SK-N-SH (cell line): ENCODE results near the gene FAM20A. TPM values are rescaled to one million over a fixed set of nuclear protein-coding genes. Genes with fewer than 3 reads are reported as not detected.

Experiments
- CTCF ChIA-PET: fragments of 300-600, 350-600 bp; formaldehyde crosslinking; extraction: SDS; loops from one replicate; lab custom pipeline; 2021; lab: Yijun Ruan, JAX
- POLR2A ChIA-PET: fragments of 350-600 bp; sonication (Branson Sonifier 250); formaldehyde crosslinking; extraction: SDS; loops from one replicate; lab custom pipeline; 2020; ENCODE audit warnings: antibody characterized with exemption, inconsistent platforms; lab: Yijun Ruan, JAX
- DNase-seq: peaks from one replicate; pipeline ENCODE4 v3.0.0; 2012
- H2AFZ ChIP-seq: fragments of 200-600 bp; sonication (generic); 2 replicates; pipeline ENCODE4 v1.8.1; 2016; ENCODE audit warnings: antibody characterized with exemption, mild to moderate bottlenecking, low read depth
- H3F3A ChIP-seq: fragments of 200-600 bp; sonication (generic); replicated peaks from 2 replicates; pipeline ENCODE3; 2016; ENCODE audit warnings: antibody characterized with exemption, mild to moderate bottlenecking; ENCODE audit not compliant: insufficient read depth
- H3K27ac ChIP-seq, 2 experiments: fragments of 200-500 bp in 1 of 2; fragments of 200-600 bp in 1 of 2; sonication (Bioruptor generic) in 1 of 2; sonication (generic), shearing (Covaris generic) in 1 of 2; 2 replicates each; pipeline versions ENCODE4 v1.5.1 to v1.6.1; 2014 to 2016; ENCODE audit warnings: low read depth in 2 of 2, inconsistent platforms in 1 of 2, low read length in 1 of 2, mild to moderate bottlenecking in 1 of 2, mixed read lengths in 1 of 2
- H3K27me3 ChIP-seq: fragments of 200-600 bp; sonication (generic), shearing (Covaris generic); 2 replicates; pipeline ENCODE4 v1.6.1; 2016; ENCODE audit warnings: mixed run types; ENCODE audit not compliant: insufficient read depth
- H3K36me3 ChIP-seq, 2 experiments: fragments of 200-500 bp in 1 of 2; fragments of 200-600 bp in 1 of 2; sonication (Bioruptor generic) in 1 of 2; sonication (generic) in 1 of 2; replicated peaks in 1 of 2; 2 replicates each; pipeline versions ENCODE3 to v1.5.1; 2014 to 2016; ENCODE audit warnings: low read length in 1 of 2, mild to moderate bottlenecking in 1 of 2; ENCODE audit not compliant: insufficient read depth in 2 of 2, control insufficient read depth in 1 of 2
- H3K4me1 ChIP-seq, 2 experiments: fragments of 200-500 bp in 1 of 2; fragments of 200-600 bp in 1 of 2; sonication (Bioruptor generic) in 1 of 2; sonication (generic), shearing (Covaris generic) in 1 of 2; 2 replicates each; pipeline versions ENCODE4 v1.5.1 to v1.6.1; 2014 to 2016; ENCODE audit warnings: low read depth in 1 of 2, low read length in 1 of 2, mixed run types in 1 of 2; ENCODE audit not compliant: insufficient read depth in 2 of 2, control insufficient read depth in 1 of 2
- H3K4me2 ChIP-seq: fragments of 200-600 bp; sonication (generic), shearing (Covaris generic); 2 replicates; pipeline ENCODE4 v1.6.1; 2017; ENCODE audit warnings: mixed run types
- H3K4me3 ChIP-seq, 2 experiments: fragments of 200-500 bp in 1 of 2; fragments of 200-600 bp in 1 of 2; sonication (Bioruptor generic) in 1 of 2; sonication (generic), shearing (Covaris generic) in 1 of 2; 2 replicates each; pipeline versions ENCODE4 v1.5.1 to v1.8.1; 2014 to 2016; ENCODE audit warnings: low read depth in 2 of 2, inconsistent platforms in 1 of 2, low read length in 1 of 2, mild to moderate bottlenecking in 1 of 2, mixed read lengths in 1 of 2, moderate library complexity in 1 of 2
- H3K79me2 ChIP-seq: fragments of 200-600 bp; sonication (generic); 2 replicates; pipeline ENCODE4 v1.8.1; 2017; ENCODE audit warnings: mild to moderate bottlenecking; ENCODE audit not compliant: insufficient read depth
- H3K9ac ChIP-seq: fragments of 200-600 bp; sonication (generic); 2 replicates; pipeline ENCODE4 v1.6.1; 2017; ENCODE audit warnings: mixed run types
- H3K9me2 ChIP-seq: fragments of 200-600 bp; sonication (generic); 2 replicates; pipeline ENCODE4 v1.6.1; 2017; ENCODE audit warnings: mixed run types
- H3K9me3 ChIP-seq: fragments of 200-600 bp; sonication (generic); 2 replicates; pipeline ENCODE4 v1.6.1; 2017; ENCODE audit warnings: mixed run types, mild to moderate bottlenecking, moderate library complexity
- H4K20me1 ChIP-seq: fragments of 200-600 bp; sonication (generic); 2 replicates; pipeline ENCODE4 v1.6.1; 2017; ENCODE audit warnings: mild to moderate bottlenecking, mixed run types; ENCODE audit not compliant: insufficient read depth
- CTCF ChIP-seq: fragments of 200-600 bp; sonication (generic); IDR thresholded peaks from 2 replicates; pipeline ENCODE4 v1.6.1; 2017; ENCODE audit warnings: antibody characterized with exemption, mild to moderate bottlenecking, moderate library complexity
- EP300 ChIP-seq, 2 experiments: IDR thresholded peaks; 2 replicates each; pipeline versions ENCODE4 v1.4.0 to v1.6.1; 2012; ENCODE audit warnings: borderline replicate concordance in 1 of 2, low read depth in 1 of 2, low read length in 1 of 2
- FOXM1 ChIP-seq: IDR thresholded peaks from 2 replicates; pipeline ENCODE4 v1.4.0; 2012; ENCODE audit warnings: low read depth, mild to moderate bottlenecking
- GABPA ChIP-seq: IDR thresholded peaks from 2 replicates; pipeline ENCODE4 v1.4.0; 2012; ENCODE audit warnings: low read depth, mild to moderate bottlenecking
- GATA2 ChIP-seq: sonication (generic); formaldehyde crosslinking; IDR thresholded peaks from 2 replicates; pipeline ENCODE4 v1.5.0; 2020; ENCODE audit warnings: mild to moderate bottlenecking, missing genetic modification reagents
- IRF3 ChIP-seq: fragments of 150-350 bp; IDR thresholded peaks from 2 replicates; pipeline ENCODE4 v1.6.1; 2016; ENCODE audit warnings: mild to moderate bottlenecking, low read depth, low read length
- JUND ChIP-seq: IDR thresholded peaks from 2 replicates; pipeline ENCODE4 v1.4.0; 2012
- MAX ChIP-seq: IDR thresholded peaks from 2 replicates; pipeline ENCODE4 v1.4.0; 2012; ENCODE audit warnings: low read depth
- MEF2A ChIP-seq: IDR thresholded peaks from 2 replicates; pipeline ENCODE4 v1.4.0; 2012; ENCODE audit warnings: low read depth, borderline replicate concordance
- MXI1 ChIP-seq: IDR thresholded peaks from 2 replicates; pipeline ENCODE4 v1.6.1; 2012; ENCODE audit warnings: mild to moderate bottlenecking, low read depth, low read length, improper control_type of control experiment
- NFIC ChIP-seq: IDR thresholded peaks from 2 replicates; pipeline ENCODE4 v1.4.0; 2012; ENCODE audit warnings: borderline replicate concordance
- REST ChIP-seq: IDR thresholded peaks from 2 replicates; pipeline ENCODE4 v1.6.1; 2012; ENCODE audit warnings: mild to moderate bottlenecking, low read depth, low read length, moderate library complexity
- RXRA ChIP-seq: IDR thresholded peaks from 2 replicates; pipeline ENCODE4 v1.4.0; 2012; ENCODE audit warnings: low read depth, mild to moderate bottlenecking, borderline replicate concordance
- SMC3 ChIP-seq: IDR thresholded peaks from 2 replicates; pipeline ENCODE4 v1.6.1; 2012; ENCODE audit warnings: low read depth, low read length, improper control_type of control experiment
- TAF1 ChIP-seq: IDR thresholded peaks from 2 replicates; pipeline ENCODE4 v1.6.1; 2012; ENCODE audit warnings: low read depth, mild to moderate bottlenecking, low read length, moderate library complexity, borderline replicate concordance
- YY1 ChIP-seq: IDR thresholded peaks from 2 replicates; pipeline ENCODE4 v1.4.0; 2012; ENCODE audit warnings: low read depth, mild to moderate bottlenecking
- WGBS: methylation state at CpG from one replicate; pipeline ENCODE4 v1.1.6; 2017; ENCODE audit warnings: low lambda C conversion rate; 5-methylcytosine and 5-hydroxymethylcytosine counted together
- polyA plus RNA-seq, 3 experiments: library from polyadenylated mRNA; depleted of rRNA; stranded (reverse); fragments of >200 nt; gene quantifications; 2 replicates each; pipeline ENCODE4 v1.2.3, GENCODE V29; 2012

Gene FAM20A
- polyA plus RNA-seq, 1 of the 3 experiments (the other 2 are of a cell fraction) = not detected

- ChIA-PET POLR2A (no interaction called here), CTCF (interaction anchor here (0.7 to 1.8 kb wide), 3 partner anchors 10 to 35 kb away, joined by 3 to 4 read pairs (median 3); no protein-coding TSS in a partner anchor)
- no peak for TF ChIP-seq MEF2A
- TF ChIP-seq EP300 (IDR thresholded peaks at IDR 0.05; ENCODE audit: borderline replicate concordance in 1 of 2, low read depth in 1 of 2, low read length in 1 of 2) = no peak
- TF ChIP-seq IRF3 = no peak
- TF ChIP-seq FOXM1 = no peak
- no peak for TF ChIP-seq MXI1
- no peak for TF ChIP-seq REST
- no peak for TF ChIP-seq RXRA
- no peak for TF ChIP-seq SMC3
- no peak for TF ChIP-seq TAF1
- TF ChIP-seq GABPA = no peak
- no peak for TF ChIP-seq MAX
- TF ChIP-seq GATA2 (CRISPR knock-in tag) = no peak
- TF ChIP-seq NFIC = no peak
- no peak for TF ChIP-seq JUND
- TF ChIP-seq YY1 = no peak
- TF ChIP-seq CTCF = no peak
- Histone ChIP-seq H3K9ac (no peak overlapping the region), H3K4me3 (no peak overlapping the region), H3K4me1 (peaks cover 0 to 6% of the 10 kb centered on the region in 2 experiments; a peak in 1 of 4 replicates), H3K36me3 (no peaks in the 10 kb centered on the region), H3K27me3 (no peaks in the 10 kb centered on the region; the same call in 1 of the 2 replicates), H2AFZ (no peak overlapping the region), H3K79me2 (no peaks in the 10 kb centered on the region), H3K27ac (no peak overlapping the region), H3K9me2 (no peaks in the 10 kb centered on the region), H3K4me2 (no peak overlapping the region), H3K9me3 (no peaks in the 10 kb centered on the region), H3F3A (peaks cover 3% of the 10 kb centered on the region), H4K20me1 (no peaks in the 10 kb centered on the region)
- DNase-seq = no peak
- 30% methylated on average over 3 of the region's 3 CpGs for WGBS
Measured at GRCh38 chr17:68501074-68501473, 100.1 kb downstream of the FAM20A start.
